ENCODE measurements around the gene PCSK5. TPM values are rescaled to one million over a fixed set of nuclear protein-coding genes. Genes with fewer than 3 reads are reported as not detected.

Gene PCSK5
- total RNA-seq, 1 experiment from 2014 or later: 7.5 TPM

- no peaks in the 10 kb centered on the region for H3K79me1 ChIP-seq (ENCODE audit: insufficient read depth, low read depth, low read length, poor library complexity, severe bottlenecking)
- H2BK15ac ChIP-seq (ENCODE audit: low read depth, low read length): no peak overlapping the region
- H4K5ac ChIP-seq (ENCODE audit: insufficient read length, low read depth, low read length): no peak overlapping the region
- peaks cover 9% of the 10 kb centered on the region; the same call in 1 of the 2 replicates for H3K79me2 ChIP-seq (ENCODE audit: insufficient read depth, low read length)
- peaks cover 8% of the 10 kb centered on the region; the same call in 1 of the 2 replicates for H3K4me1 ChIP-seq (ENCODE audit: insufficient read depth, low read length)
- no peak overlapping the region for H3K18ac ChIP-seq (ENCODE audit: insufficient read length, low read depth, low read length)
- H2BK5ac ChIP-seq (ENCODE audit: insufficient read length, low read length): no peak overlapping the region
- H2BK12ac ChIP-seq (ENCODE audit: insufficient read length, low read depth, low read length): no peak overlapping the region
- H3K27me3 ChIP-seq (ENCODE audit: insufficient read depth, low read length): no peaks in the 10 kb centered on the region
- no peak overlapping the region for H4K91ac ChIP-seq (ENCODE audit: insufficient read length, low read depth, low read length)
- no peak overlapping the region for H2BK120ac ChIP-seq (ENCODE audit: low read depth, low read length, poor library complexity, severe bottlenecking)
- H3K27ac Mint-ChIP-seq: no peak overlapping the region
- no peaks in the 10 kb centered on the region for H3K9me3 ChIP-seq (ENCODE audit: control insufficient read depth, low read depth, low read length)
- no peak overlapping the region for H3K56ac ChIP-seq (ENCODE audit: insufficient read length, low read depth, low read length)
- H3K36me3 Mint-ChIP-seq (ENCODE audit: insufficient read depth in 1 of 3, low read depth in 3 of 3): no peaks in the 10 kb centered on the region; a peak in 1 of 7 replicates
- no peaks in the 10 kb centered on the region for H3K27me3 Mint-ChIP-seq (ENCODE audit: low read depth)
- no peak for DNase-seq
- H3T11ph ChIP-seq (ENCODE audit: low read length): no peak overlapping the region
- H3K23me2 ChIP-seq (ENCODE audit: insufficient read length, low read depth, low read length, poor library complexity, severe bottlenecking): no peaks in the 10 kb centered on the region
- H3K4me1 Mint-ChIP-seq: peaks cover 14 to 20% of the 10 kb centered on the region in 2 experiments
- TF ChIP-seq, protein P1, sequence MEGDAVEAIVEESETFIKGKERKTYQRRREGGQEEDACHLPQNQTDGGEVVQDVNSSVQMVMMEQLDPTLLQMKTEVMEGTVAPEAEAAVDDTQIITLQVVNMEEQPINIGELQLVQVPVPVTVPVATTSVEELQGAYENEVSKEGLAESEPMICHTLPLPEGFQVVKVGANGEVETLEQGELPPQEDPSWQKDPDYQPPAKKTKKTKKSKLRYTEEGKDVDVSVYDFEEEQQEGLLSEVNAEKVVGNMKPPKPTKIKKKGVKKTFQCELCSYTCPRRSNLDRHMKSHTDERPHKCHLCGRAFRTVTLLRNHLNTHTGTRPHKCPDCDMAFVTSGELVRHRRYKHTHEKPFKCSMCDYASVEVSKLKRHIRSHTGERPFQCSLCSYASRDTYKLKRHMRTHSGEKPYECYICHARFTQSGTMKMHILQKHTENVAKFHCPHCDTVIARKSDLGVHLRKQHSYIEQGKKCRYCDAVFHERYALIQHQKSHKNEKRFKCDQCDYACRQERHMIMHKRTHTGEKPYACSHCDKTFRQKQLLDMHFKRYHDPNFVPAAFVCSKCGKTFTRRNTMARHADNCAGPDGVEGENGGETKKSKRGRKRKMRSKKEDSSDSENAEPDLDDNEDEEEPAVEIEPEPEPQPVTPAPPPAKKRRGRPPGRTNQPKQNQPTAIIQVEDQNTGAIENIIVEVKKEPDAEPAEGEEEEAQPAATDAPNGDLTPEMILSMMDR (conservative IDR thresholded peaks at IDR 0.05): no peak
- H3K9ac ChIP-seq (ENCODE audit: extremely low read depth, insufficient read length, low read length): no peak overlapping the region
- no peaks in the 10 kb centered on the region for H3K9me3 Mint-ChIP-seq
- H3K23ac ChIP-seq (ENCODE audit: insufficient read length, low read depth, low read length): no peak overlapping the region
- H3K4me2 ChIP-seq (ENCODE audit: insufficient read depth, insufficient read length, low read length): no peak overlapping the region
- no CpG with 5 or more reads among the region's 4 CpGs for WGBS (ENCODE audit: extremely low coverage, insufficient read length, low lambda C conversion rate)
- H3K14ac ChIP-seq (ENCODE audit: insufficient read depth, low read length): no peak overlapping the region
- no peak overlapping the region for H4K8ac ChIP-seq (replicated peaks; ENCODE audit: insufficient read length, low read depth, low read length)
- H3K27ac ChIP-seq (ENCODE audit: insufficient read length, low read depth, low read length): no peak overlapping the region
- H2BK20ac ChIP-seq (ENCODE audit: low read depth, low read length, poor library complexity, severe bottlenecking): no peak overlapping the region
- no peaks in the 10 kb centered on the region for H4K20me1 ChIP-seq (ENCODE audit: control insufficient read depth, insufficient read depth, insufficient read length)
- no peak overlapping the region for H2AFZ ChIP-seq (ENCODE audit: low read length)
- no peak overlapping the region for H2AK5ac ChIP-seq (ENCODE audit: insufficient read length, low read length)
- H3K4ac ChIP-seq (ENCODE audit: low read depth, low read length): no peak overlapping the region
- H3K4me3 Mint-ChIP-seq: no peak overlapping the region
Observed at GRCh38 chr9:75910731-75911130, 20.3 kb downstream of the PCSK5 start.

Data from H9 (cell line).